Measurements from ENCODE around the gene DPH3. TPM values are rescaled to one million over a fixed set of nuclear protein-coding genes. Genes with fewer than 3 reads are reported as not detected.

Gene DPH3
- total and polyA plus RNA-seq, 2 experiments from 2014 or later, result 15.3 to 84.3 TPM

GRCh38 chr3:16266714-16267113 is 2.0 kb upstream of the DPH3 start:
- peak overlapping the region; percentile 48; the same call in 2 of the 3 replicates for H3K4me3 Mint-ChIP-seq
- ATAC-seq, result no peak
- Histone ChIP-seq H3F3A (replicated peaks; ENCODE audit: low read depth) (no peaks in the 10 kb centered on the region), H3K27me3 (ENCODE audit: insufficient read depth) (no peaks in the 10 kb centered on the region), H3K4me2 (peak overlapping the region; percentile 91; the same call in 1 of the 2 replicates), H3K79me2 (replicated peaks; ENCODE audit: insufficient read depth) (peaks cover 68% of the 10 kb centered on the region), H3K4me3 (peak overlapping the region; percentile 92), H3K9me2 (ENCODE audit: insufficient read depth) (no peaks in the 10 kb centered on the region), H2AFZ (no peak overlapping the region), H3K4me1 (ENCODE audit: insufficient read depth) (peaks cover 7% of the 10 kb centered on the region), H3K27ac (ENCODE audit: low read depth) (no peak overlapping the region), H3K36me3 (ENCODE audit: insufficient read depth) (peaks cover 21% of the 10 kb centered on the region), H4K20me1 (replicated peaks; ENCODE audit: insufficient read depth) (no peaks in the 10 kb centered on the region; the same call in none of the 2 replicates)
- peaks cover 20% of the 10 kb centered on the region; the same call in 2 of the 3 replicates for H3K36me3 Mint-ChIP-seq (ENCODE audit: low read depth)
- TF ChIP-seq ZNF331 (CRISPR knock-in tag; IDR thresholded peaks at IDR 0.05; ENCODE audit: low read depth) (no peak), STAT1 (IDR thresholded peaks at IDR 0.05; ENCODE audit: unreplicated experiment) (no peak), ZNF462 (CRISPR knock-in tag; IDR thresholded peaks at IDR 0.05) (no peak), EZH2phosphoT487 (IDR thresholded peaks at IDR 0.05; ENCODE audit: unreplicated experiment) (no peak), EZH2 (IDR thresholded peaks at IDR 0.05; ENCODE audit: low read depth, unreplicated experiment) (no peak), CTCF (conservative IDR thresholded peaks at IDR 0.05; ENCODE audit: low read depth in 2 of 2) (no peak), NANOG (IDR thresholded peaks at IDR 0.05; ENCODE audit: borderline replicate concordance) (no peak), JUNB (IDR thresholded peaks at IDR 0.05; ENCODE audit: unreplicated experiment) (no peak)
- no peak overlapping the region for H3K27ac Mint-ChIP-seq
- H3K27me3 Mint-ChIP-seq (ENCODE audit: insufficient read depth, low read depth, poor library complexity), result peaks cover 4% of the 10 kb centered on the region
- peaks cover 19% of the 10 kb centered on the region for H3K4me1 Mint-ChIP-seq
- DNase-seq (ENCODE audit: low spot score), result no peak
- no peaks in the 10 kb centered on the region for H3K9me3 Mint-ChIP-seq
